Ovary (tissue), 3 donors: ENCODE data around the gene WBP4.

Experiments
- CTCF ChIP-seq, 3 donors: fragments of 450-650 bp in 2 of 3; fragments of 200-600 bp in 1 of 3; IDR thresholded peaks; one replicate each; pipeline versions ENCODE4 v1.5.1 to v1.8.0; 2016 to 2022; ENCODE audit warnings: antibody characterized with exemption in 3 of 3, mild to moderate bottlenecking in 1 of 3
- EP300 ChIP-seq: sonication (generic); formaldehyde crosslinking; IDR thresholded peaks from one replicate; pipeline ENCODE4 v1.6.1; 2017; ENCODE audit warnings: antibody characterized with exemption
- POLR2A ChIP-seq: fragments of 450-650 bp; IDR thresholded peaks from one replicate; pipeline ENCODE4 v1.6.1; 2017; ENCODE audit warnings: antibody characterized with exemption, mild to moderate bottlenecking, moderate library complexity
- donor health status: DM: no; HTN: no; CAD: no.

- TF ChIP-seq POLR2A (no peak), CTCF (IDR thresholded peaks at IDR 0.05) (no peak), EP300 (no peak)
These were observed 61.5 kb downstream of the WBP4 start for GRCh38 chr13:41122838-41123237.
